Hepatocyte (in vitro differentiated cells): ENCODE measurements around the gene MICU1.

Experiments
- CTCF ChIP-seq: fragments of 200-600 bp; sonication (generic); IDR thresholded peaks from 2 replicates; pipeline ENCODE4 v1.5.1; 2016; ENCODE audit warnings: antibody characterized with exemption, mild to moderate bottlenecking; ENCODE audit not compliant: poor library complexity
- EZH2 ChIP-seq: fragments of 200-600 bp; sonication (generic); IDR thresholded peaks from 2 replicates; pipeline ENCODE4 v1.6.1; 2016; ENCODE audit warnings: antibody characterized with exemption, mild to moderate bottlenecking, borderline replicate concordance
- EZH2phosphoT487 ChIP-seq: fragments of 200-600 bp; sonication (generic); IDR thresholded peaks from one replicate; pipeline ENCODE4 v1.6.1; 2018; ENCODE audit warnings: antibody characterized with exemption, mild to moderate bottlenecking, low read depth, moderate library complexity; ENCODE audit not compliant: unreplicated experiment, severe bottlenecking

- TF ChIP-seq CTCF: no peak
- no peak for TF ChIP-seq EZH2phosphoT487
- no peak for TF ChIP-seq EZH2
These were observed 23.4 kb upstream of the MICU1 start for GRCh38 chr10:72649291-72649690.
